HEK293T (cell line): Measurements from ENCODE around the gene MYO16.

Source experiments
- CTCF ChIA-PET: fragments of 350-600 bp; formaldehyde crosslinking; extraction: SDS; loops from one replicate; lab custom pipeline; 2021; ENCODE audit warnings: antibody characterized with exemption, inconsistent platforms; lab: Yijun Ruan, JAX
- POLR2A ChIA-PET: fragments of 350-600 bp; formaldehyde crosslinking; extraction: SDS; loops from one replicate; lab custom pipeline; 2020; ENCODE audit warnings: antibody characterized with exemption, inconsistent platforms; lab: Yijun Ruan, JAX
- DNase-seq: peaks from one replicate; pipeline ENCODE4 v3.0.0; 2012; ENCODE audit warnings: mixed read lengths; ENCODE audit errors: extremely low spot score
- ARNT ChIP-seq: fragments of 450-650 bp; IDR thresholded peaks from 2 replicates; pipeline ENCODE4 v1.6.1; 2017; ENCODE audit warnings: mild to moderate bottlenecking
- BHLHE40 ChIP-seq: fragments of 450-650 bp; IDR thresholded peaks from 2 replicates; pipeline ENCODE4 v1.6.1; 2016; ENCODE audit warnings: mild to moderate bottlenecking, moderate library complexity, borderline replicate concordance
- CTBP1 ChIP-seq: fragments of 450-650 bp; IDR thresholded peaks from 2 replicates; pipeline ENCODE4 v1.6.1; 2016; ENCODE audit warnings: borderline replicate concordance
- ELF4 ChIP-seq: fragments of 450-650 bp; IDR thresholded peaks from 2 replicates; pipeline ENCODE4 v1.6.1; 2017; ENCODE audit warnings: antibody characterized with exemption
- FOXA1 ChIP-seq: fragments of 450-650 bp; IDR thresholded peaks from 2 replicates; pipeline ENCODE4 v1.6.1; 2016; ENCODE audit warnings: mild to moderate bottlenecking
- FOXK2 ChIP-seq: fragments of 450-650 bp; IDR thresholded peaks from 2 replicates; pipeline ENCODE4 v1.6.1; 2016; ENCODE audit warnings: mild to moderate bottlenecking
- FOXM1 ChIP-seq: fragments of 450-650 bp; IDR thresholded peaks from 2 replicates; pipeline ENCODE4 v1.6.1; 2017; ENCODE audit warnings: mild to moderate bottlenecking, borderline replicate concordance
- HDGF ChIP-seq: fragments of 450-650 bp; IDR thresholded peaks from 2 replicates; pipeline ENCODE4 v1.6.1; 2017; ENCODE audit warnings: antibody characterized with exemption, borderline replicate concordance
- L3MBTL2 ChIP-seq: fragments of 450-650 bp; conservative IDR thresholded peaks from 2 replicates; pipeline ENCODE4 v1.6.1; 2016; ENCODE audit warnings: mild to moderate bottlenecking
- LEF1 ChIP-seq: fragments of 450-650 bp; IDR thresholded peaks from 2 replicates; pipeline ENCODE4 v1.6.1; 2017; ENCODE audit warnings: mild to moderate bottlenecking, borderline replicate concordance
- NFRKB ChIP-seq: fragments of 450-650 bp; IDR thresholded peaks from 2 replicates; pipeline ENCODE4 v1.6.1; 2016; ENCODE audit warnings: mild to moderate bottlenecking, moderate library complexity
- SP1 ChIP-seq: fragments of 450-650 bp; IDR thresholded peaks from 2 replicates; pipeline ENCODE4 v1.6.1; 2017
- SUZ12 ChIP-seq: fragments of 450-650 bp; IDR thresholded peaks from 2 replicates; pipeline ENCODE4 v1.6.1; 2016; ENCODE audit warnings: mild to moderate bottlenecking
- TARDBP ChIP-seq: fragments of 450-650 bp; IDR thresholded peaks from 2 replicates; pipeline ENCODE4 v1.6.1; 2016
- ZNF384 ChIP-seq: fragments of 450-650 bp; IDR thresholded peaks from 2 replicates; pipeline ENCODE4 v1.6.1; 2016
- TF ChIP-seq, protein P1 (sequence below): fragments of 450-650 bp; IDR thresholded peaks from 2 replicates; pipeline ENCODE4 v1.6.1; 2016

Gene MYO16

DNA sequence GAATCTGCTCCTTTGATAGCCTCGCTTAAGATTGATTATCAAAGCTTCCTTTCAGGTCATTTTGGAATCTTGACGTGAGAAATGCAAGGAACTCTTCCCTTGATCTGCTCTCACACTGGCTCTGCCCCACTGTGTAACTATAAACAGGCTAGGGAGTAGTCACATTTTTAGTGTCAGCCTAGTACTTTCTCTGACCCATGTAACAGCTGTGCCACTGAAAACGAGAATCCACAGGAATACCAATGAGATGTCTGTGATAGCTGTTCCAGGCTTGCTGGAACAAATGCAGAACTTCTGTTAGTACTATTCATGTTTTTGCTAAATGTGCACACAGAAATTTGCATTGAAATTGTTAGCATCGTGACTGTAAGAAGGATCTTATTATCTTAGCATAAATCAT is 221.3 kb downstream of the MYO16 start:
- no peak for DNase-seq
- ChIA-PET POLR2A (no interaction called here), CTCF (no interaction called here)
- no peak for TF ChIP-seq TARDBP
- TF ChIP-seq SP1: no peak
- no peak for TF ChIP-seq BHLHE40
- TF ChIP-seq LEF1: no peak
- no peak for TF ChIP-seq ARNT
- TF ChIP-seq ZNF384: no peak
- no peak for TF ChIP-seq ELF4
- TF ChIP-seq NFRKB: no peak
- no peak for TF ChIP-seq FOXM1

DNA sequence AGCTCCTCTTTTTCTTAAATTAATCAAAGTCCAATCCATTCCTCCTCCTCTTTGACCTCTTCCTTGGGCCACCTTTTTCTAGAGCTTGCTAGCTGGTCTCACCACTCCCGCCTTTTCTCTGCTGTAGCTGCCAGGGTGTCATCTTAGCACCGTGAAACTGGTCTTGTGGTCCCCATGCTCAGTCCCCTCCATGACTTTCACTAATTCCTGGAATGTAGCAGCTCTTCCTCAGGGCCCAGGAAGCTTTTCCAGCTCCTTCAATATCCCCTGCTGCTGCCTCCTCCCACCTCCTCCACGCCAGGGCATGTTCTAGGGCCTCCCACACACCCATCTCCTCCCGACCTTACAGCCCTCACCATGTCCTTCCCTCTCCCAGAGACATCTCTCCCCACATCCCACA is 222.2 kb downstream of the MYO16 start:
- no peak for DNase-seq
- no peak for TF ChIP-seq SUZ12
- TF ChIP-seq TARDBP: no peak
- no peak for TF ChIP-seq HDGF
- no peak for TF ChIP-seq FOXA1
- POLR2A ChIA-PET: no interaction called here
- CTCF ChIA-PET: no interaction called here

DNA sequence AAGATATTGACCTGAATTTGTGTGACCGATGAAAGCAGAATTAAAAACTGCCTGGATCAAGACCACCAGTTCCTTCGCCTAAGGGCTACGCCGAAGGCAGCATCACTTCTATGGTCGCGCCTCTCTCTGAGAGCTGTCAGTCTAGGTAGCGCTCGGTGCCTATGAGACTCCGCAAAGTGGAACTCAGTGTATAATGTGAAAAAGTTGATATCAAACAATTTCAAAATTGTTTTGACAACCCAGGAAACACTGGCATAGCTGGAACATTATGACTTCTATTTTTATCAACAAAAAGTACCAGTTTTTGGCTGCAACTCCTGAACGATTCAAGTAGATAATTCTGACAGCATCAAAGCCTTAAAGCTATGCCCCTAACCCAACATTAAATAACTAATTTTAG is 223.6 kb downstream of the MYO16 start:
- CTCF ChIA-PET: no interaction called here
- POLR2A ChIA-PET: no interaction called here
- TF ChIP-seq FOXM1: no peak
- TF ChIP-seq SP1: no peak
- no peak for TF ChIP-seq TARDBP
- no peak for TF ChIP-seq FOXA1
- no peak for TF ChIP-seq ZNF384
- no peak for TF ChIP-seq ELF4
- no peak for TF ChIP-seq L3MBTL2
- no peak for TF ChIP-seq NFRKB
- TF ChIP-seq SUZ12: no peak
- TF ChIP-seq ARNT: no peak
- TF ChIP-seq BHLHE40: no peak
- TF ChIP-seq FOXK2: no peak
- TF ChIP-seq CTBP1: no peak
- TF ChIP-seq, protein P1, sequence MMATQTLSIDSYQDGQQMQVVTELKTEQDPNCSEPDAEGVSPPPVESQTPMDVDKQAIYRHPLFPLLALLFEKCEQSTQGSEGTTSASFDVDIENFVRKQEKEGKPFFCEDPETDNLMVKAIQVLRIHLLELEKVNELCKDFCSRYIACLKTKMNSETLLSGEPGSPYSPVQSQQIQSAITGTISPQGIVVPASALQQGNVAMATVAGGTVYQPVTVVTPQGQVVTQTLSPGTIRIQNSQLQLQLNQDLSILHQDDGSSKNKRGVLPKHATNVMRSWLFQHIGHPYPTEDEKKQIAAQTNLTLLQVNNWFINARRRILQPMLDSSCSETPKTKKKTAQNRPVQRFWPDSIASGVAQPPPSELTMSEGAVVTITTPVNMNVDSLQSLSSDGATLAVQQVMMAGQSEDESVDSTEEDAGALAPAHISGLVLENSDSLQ: no peak
- no peak for TF ChIP-seq HDGF
- no peak for TF ChIP-seq LEF1
- no peak for DNase-seq

DNA sequence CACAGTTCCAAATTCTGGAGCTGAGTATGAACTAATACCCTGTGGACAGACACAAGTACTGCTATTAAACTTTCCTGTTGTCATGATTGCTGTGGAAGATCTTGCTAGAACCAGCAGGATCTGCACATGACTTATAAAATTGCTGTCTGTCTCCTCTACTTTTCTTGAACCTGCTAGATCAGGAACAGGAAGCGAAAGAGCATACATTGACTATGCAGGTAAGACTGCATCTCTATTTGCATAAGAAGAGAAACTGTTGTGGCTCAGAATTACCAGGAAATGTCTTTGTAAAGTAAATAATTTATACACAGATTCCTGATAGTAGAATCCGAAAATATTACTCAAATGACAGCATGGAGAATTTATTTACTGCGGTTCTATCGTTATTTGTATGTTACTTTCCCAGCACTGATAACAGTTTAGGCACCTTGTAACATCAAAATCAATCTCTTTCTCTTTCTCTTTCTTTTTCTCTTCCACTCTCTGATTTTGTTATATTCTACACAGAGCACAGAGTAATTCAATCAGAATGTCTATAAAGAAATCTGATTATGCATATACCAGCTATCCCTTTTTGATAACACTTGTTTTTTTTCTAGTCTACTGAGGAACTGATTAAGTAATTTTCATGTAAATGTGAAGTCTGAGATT is 226.5 kb downstream of the MYO16 start:
- CTCF ChIA-PET: no interaction called here
- no peak for DNase-seq
- POLR2A ChIA-PET: no interaction called here
- TF ChIP-seq NFRKB (no peak), L3MBTL2 (no peak), FOXA1 (no peak), ELF4 (no peak), HDGF (no peak), SP1 (no peak), LEF1 (no peak), CTBP1 (no peak), ARNT (no peak), BHLHE40 (no peak), TARDBP (no peak)
- TF ChIP-seq, protein P1: no peak

DNA sequence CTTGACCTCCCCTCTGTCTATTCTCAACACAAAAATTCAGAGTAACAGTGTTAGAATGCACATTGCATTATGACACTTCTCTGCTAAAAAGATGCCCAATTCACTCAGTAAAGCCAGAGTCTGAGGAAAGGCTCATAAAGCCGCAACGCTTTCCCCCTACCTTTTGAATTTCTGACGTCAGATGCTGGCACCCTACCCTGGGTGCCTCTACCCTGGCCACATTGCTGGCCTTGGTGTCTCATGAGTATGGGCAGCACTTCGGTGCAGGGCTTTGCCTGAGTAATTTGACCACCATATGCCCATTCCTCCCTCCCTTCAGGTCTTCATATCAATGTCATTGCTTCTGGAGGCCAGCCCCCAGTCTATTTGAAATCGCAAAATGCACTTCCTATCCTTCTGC is 229.3 kb downstream of the MYO16 start:
- no peak for TF ChIP-seq FOXK2
- no peak for TF ChIP-seq LEF1
- TF ChIP-seq ARNT: no peak
- no peak for TF ChIP-seq L3MBTL2
- TF ChIP-seq FOXA1: no peak
- TF ChIP-seq ZNF384: no peak
- no peak for DNase-seq
- CTCF ChIA-PET: no interaction called here
- POLR2A ChIA-PET: no interaction called here

DNA sequence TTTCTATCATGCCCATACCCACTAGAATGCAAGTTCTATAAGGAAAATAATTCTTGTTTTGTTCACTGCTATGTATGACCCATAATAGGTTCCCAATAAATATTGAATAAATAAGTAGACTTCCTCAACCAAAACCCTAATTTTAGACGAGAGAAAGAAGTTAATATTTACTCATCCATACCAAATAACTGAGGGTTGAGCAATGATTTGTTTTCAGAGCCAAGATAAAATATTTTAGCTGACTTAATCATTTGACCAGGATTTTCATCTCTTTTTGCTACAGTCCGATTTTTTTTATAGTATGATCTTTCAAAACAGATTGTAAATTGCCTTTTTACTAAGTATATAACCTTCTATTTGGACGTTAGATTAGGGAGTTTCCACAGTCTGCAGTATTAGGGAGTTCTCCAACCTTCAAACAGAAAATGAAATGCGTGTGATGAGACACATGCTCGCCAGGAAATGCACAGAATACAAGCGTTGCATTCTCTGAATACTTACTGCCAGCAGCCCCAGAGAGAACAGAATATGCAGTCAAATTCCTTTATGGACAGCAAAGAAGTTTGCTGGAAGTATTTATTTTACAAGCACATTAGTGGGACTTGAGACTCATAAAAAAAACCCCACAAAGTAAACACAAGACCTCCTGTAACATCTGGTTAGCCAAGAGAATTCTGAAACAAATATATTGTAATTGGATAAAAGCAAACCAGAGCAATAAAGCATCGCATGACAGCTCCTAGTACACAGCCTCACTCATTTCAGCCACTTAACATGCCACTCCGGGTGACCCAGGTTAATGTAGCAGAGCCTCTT is 230.0 kb downstream of the MYO16 start:
- no peak for DNase-seq
- TF ChIP-seq ELF4 (no peak), L3MBTL2 (no peak), SP1 (no peak), FOXK2 (no peak), HDGF (no peak), SUZ12 (no peak), TARDBP (no peak), ZNF384 (no peak), FOXM1 (no peak), FOXA1 (no peak), ARNT (no peak), NFRKB (no peak), LEF1 (no peak)
- TF ChIP-seq, protein P1: no peak; the same call in 1 of the 2 replicates
- CTCF ChIA-PET: no interaction called here
- POLR2A ChIA-PET: no interaction called here
